Superior temporal gyrus (tissue), 1 donor: ENCODE results near the gene RNF187.

Source experiments
- DNase-seq: peaks from one replicate; pipeline ENCODE4 v3.0.0-alpha.2; 2016; ENCODE audit errors: extremely low spot score

Gene RNF187

GRCh38 chr1:228487336-228488124 lies at the start of gene RNF187:
RNF187 (plus strand) TSS chr1:228487382.
- no peak for DNase-seq

DNA sequence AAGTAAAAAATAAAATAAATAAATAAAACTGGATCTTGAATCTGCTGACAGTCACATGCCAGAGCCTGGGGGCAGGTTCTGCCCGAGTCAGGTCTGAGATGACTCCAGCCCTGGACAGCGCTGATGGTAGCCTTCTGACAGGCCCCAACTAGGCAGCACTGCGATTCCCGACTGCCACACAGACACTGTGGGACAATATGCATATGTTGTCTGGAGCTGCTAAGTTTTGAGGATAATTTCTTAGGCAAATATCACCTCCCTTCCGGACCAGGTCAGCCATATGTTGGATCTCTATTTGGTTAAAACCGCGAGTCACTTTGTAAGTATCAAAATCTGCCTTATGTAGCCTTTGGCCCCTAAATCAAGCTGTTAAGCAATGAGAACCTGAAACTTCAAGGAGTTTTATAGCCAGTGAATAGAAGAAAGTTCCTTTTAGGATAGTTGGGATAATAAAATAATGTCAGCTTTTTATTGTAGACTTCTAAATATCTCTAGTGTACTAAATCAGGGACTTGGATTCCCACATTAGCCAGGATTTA lies 49.7 kb upstream of the RNF187 start:
- no peak for DNase-seq

DNA sequence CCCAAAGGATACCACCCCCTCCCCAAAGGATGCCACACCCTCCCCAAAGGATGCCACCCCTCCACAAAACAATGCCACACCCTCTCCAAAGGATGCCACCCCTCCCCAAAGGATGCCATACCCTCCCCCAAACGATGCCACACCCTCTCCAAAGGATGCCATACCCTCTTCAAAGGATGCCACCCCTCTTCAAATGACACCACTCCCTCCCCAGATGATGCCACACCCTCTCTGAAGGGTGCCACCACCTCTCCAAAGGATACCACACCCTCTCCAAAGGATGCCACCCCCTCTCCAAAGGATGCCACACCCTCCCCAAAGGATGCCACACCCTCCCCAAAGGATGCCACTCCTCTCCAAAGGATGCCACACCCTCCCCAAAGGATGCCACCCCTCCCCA lies 48.9 kb upstream of the RNF187 start:
- no peak for DNase-seq

- DNase-seq, result no peak
Measured at GRCh38 chr1:228440761-228441500, 46.3 kb upstream of the RNF187 start.

DNA sequence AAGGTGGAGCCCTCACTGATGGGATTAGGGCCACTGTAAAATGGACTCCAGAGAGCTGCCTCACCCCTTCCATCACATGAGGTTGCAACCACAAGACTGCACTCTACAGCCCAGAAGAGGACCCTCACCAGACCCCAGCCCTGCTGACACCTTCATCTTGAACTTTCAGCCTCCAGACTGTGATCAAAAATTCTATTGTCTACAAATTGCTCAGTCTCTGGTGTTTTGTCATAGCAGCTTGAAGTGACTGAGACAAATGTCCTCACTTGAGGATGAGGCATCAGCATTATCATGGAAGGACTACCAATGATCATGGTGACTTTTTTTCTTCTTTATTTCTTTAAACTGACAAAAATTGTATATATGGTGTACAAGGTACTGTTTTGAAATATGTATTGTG lies 43.8 kb upstream of the RNF187 start:
- no peak for DNase-seq

GRCh38 chr1:228445490-228445842 lies 41.7 kb upstream of the RNF187 start:
- DNase-seq, result no peak

GRCh38 chr1:228445843-228446650 lies 41.1 kb upstream of the RNF187 start:
- DNase-seq, result peak; percentile 39

DNA sequence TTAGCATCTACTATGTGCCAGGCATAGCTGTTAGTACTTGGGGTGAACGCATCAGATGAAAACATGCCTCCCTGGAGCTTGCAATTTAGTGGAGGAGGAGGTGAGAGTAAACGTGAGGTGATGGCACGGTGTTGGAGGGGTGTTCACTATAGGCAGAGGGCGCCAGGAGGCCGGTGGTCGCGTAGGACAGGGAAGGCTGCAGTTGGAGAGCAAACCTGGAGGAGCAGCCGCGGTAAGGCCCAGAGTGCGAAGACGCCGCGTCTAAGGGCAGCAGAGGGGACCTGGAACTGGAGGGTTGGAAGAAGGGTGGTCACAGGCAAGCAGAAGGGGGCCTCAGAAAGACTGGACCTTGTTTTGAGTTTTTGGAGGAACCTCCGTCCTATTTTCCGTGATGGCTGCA lies 40.3 kb upstream of the RNF187 start:
- DNase-seq, result no peak

DNA sequence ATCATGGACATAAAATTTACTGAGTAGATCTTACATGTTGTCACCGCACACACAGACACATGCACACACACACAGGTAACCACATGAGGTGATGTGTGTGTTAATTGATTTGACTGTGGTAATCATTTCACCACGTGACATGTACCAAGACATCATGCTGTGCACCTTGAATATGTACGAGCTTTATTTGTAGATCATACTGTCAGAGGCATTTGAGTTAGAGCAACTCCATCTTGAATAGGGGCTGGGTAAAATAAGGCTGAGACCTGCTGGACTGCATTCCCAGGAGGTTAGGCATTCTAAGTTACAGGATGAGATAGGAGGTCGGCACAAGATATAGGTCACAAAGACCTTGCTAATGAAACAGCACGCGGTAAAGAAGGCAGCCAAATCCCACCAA lies 38.8 kb upstream of the RNF187 start:
- no peak for DNase-seq

DNA sequence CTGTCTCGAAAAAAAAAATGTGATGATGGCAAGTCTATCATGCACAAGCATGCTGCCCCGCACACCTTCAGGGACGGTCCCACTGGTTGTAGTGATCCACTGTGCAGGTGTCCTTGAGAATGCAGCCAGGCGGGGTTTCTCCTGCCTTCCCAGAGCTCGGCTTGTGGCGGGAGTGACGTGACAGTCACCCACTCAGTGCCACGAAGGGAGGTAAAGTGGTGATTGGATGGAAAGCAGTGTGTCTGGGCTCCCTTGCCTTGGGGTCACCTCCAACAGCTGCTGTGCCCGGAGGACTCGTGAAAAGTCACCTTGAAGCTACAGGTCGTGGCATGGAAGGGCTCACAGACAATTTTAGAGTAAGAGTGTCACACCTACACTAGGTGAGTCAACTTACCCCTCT lies 37.0 kb upstream of the RNF187 start:
- no peak for DNase-seq

- DNase-seq, result no peak
Measured at GRCh38 chr1:228452194-228453021, 34.8 kb upstream of the RNF187 start.

- no peak for DNase-seq
Measured at GRCh38 chr1:228453022-228453560, 34.1 kb upstream of the RNF187 start.

DNA sequence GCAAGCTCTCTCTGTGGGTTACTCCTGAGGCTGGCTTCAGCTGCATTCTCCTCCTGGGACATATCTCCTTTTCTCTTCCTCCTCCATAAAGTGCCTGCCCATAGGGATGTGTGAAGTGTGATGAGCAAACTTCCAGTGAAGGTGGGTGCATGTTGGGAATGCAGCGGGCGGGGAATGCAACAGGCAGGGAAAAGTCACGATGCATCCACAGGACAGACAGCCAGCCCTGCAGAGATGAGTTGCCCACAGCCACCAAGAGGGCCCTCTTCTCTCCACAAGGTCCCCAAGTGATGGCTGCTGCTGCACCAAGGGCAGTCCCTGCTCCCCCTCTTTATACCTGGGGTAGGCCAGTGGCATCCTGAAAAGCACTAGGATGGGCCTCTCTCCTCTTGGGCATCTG lies 33.6 kb upstream of the RNF187 start:
- DNase-seq, result no peak

DNA sequence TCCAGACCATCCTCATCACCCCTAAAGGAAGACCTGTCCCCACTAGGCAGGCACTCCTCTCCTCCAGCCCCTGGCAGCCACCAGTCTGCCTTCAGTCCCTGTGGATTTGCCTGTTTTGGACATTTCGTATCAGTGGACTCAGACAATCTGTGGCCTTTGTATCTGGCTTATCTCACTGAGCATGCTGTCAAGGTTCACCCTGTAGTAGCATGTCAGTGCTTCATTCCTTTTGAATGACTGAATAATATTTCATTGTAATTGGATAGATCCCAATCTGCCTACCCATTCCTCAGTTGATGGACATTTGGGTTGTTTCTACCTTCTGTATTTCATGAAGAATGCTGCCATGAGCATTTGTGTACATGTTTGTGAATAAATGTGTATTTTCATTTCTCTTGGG lies 32.9 kb upstream of the RNF187 start:
- DNase-seq, result no peak

GRCh38 chr1:228455715-228456114 lies 31.5 kb upstream of the RNF187 start:
- DNase-seq, result peak; percentile 27

DNA sequence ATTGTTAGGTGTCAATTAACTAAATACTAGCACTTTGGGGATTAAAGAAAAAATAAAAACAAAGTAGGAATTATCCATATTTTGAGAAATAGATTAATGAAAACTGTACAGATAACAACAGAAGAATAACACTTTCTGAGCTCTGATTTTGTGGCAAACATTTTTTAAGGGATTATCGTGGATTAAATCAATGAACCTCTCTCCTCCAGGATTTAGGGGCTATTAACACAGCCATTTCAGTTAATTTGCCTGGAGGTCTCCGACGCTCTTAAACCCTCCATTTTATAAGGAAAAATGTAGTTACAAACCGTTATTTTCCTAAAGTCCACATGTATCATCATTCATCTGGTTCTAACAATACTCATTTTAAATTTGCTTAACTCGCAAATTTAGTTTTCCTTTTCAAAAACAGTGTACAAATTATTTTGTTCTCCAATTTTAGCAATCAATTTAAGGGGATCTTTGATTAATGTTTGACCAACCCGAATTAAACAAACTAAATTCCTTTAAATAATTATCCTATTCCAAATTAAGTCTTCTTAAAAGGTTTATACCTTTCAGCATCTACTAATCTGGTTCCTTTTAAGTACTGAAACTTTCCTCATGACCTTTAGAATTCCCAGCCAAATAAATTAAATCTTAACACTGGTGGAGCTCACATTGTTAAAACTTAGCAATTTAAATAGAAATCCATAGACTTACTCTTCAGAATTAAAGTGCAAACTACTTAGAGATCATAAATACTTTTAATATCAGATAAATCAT lies 30.7 kb upstream of the RNF187 start:
- DNase-seq, result no peak

- no peak for DNase-seq
Measured at GRCh38 chr1:228457017-228457395, 30.2 kb upstream of the RNF187 start.

DNA sequence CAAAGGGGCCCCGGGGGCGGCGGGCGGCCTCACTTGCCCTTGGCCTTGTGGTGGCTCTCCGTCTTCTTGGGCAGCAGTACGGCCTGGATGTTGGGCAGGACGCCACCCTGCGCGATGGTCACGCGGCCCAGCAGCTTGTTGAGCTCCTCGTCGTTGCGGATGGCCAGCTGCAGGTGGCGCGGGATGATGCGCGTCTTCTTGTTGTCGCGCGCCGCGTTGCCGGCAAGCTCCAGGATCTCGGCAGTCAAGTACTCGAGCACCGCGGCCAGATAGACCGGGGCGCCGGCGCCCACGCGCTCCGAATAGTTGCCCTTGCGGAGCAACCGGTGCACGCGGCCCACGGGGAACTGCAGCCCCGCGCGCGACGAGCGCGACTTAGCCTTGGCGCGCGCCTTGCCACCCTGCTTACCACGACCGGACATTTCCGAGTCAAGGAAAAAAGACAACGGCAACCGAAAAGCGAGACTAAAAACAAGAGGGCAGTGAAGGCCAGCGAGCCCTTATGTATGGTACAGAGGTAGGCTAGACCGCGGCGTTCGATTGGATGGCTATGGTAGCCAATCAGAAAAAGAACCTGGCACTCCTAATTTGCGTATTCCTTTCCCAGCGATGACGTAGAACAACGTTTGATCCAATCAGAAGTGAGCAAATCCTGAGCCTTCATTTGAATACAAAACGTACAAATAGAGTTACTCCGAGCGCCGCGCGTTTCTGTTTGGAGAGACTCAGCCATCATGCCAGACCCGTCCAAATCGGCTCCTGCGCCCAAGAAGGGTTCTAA lies 29.6 kb upstream of the RNF187 start:
- DNase-seq, result peak; percentile 100
